ENCODE data around the gene ZNF341.

The ZNF341 gene

GRCh38 chr20:33769043-33769442, 37.2 kb downstream of the ZNF341 start:
- TF ChIP-seq EZH2phosphoT487 (IDR thresholded peaks at IDR 0.05; ENCODE audit: low read length), result no peak
- no peak for TF ChIP-seq CTCF (IDR thresholded peaks at IDR 0.05; ENCODE audit: low read length)
- no peak for TF ChIP-seq EZH2 (optimal IDR thresholded peaks at IDR 0.05; ENCODE audit: low read depth, low read length)
- peaks cover 14% of the 10 kb centered on the region for H3K4me1 ChIP-seq (ENCODE audit: low read length)
- no peak overlapping the region for H3K4me2 ChIP-seq (ENCODE audit: low read depth, low read length)
- no peaks in the 10 kb centered on the region for H3K9me2 ChIP-seq (replicated peaks; ENCODE audit: insufficient read depth, low read length)
- H3K4me3 ChIP-seq (ENCODE audit: low read length), result no peak overlapping the region
- no peak for DNase-seq
- H3K27me3 ChIP-seq (replicated peaks; ENCODE audit: insufficient read depth, low read length), result no peaks in the 10 kb centered on the region
- no peak overlapping the region for H3K27ac ChIP-seq (ENCODE audit: low read length)
- no peak overlapping the region for H3K9ac ChIP-seq (ENCODE audit: low read length)
- no peaks in the 10 kb centered on the region for H3K36me3 ChIP-seq (replicated peaks; ENCODE audit: insufficient read depth, low read length)
- H4K20me1 ChIP-seq (ENCODE audit: insufficient read depth, low read length), result no peaks in the 10 kb centered on the region
- H3K9me3 ChIP-seq (replicated peaks; ENCODE audit: insufficient read depth, low read length), result no peaks in the 10 kb centered on the region
- no peaks in the 10 kb centered on the region for H3K79me2 ChIP-seq (ENCODE audit: low read length)
- H3F3A ChIP-seq (ENCODE audit: insufficient read depth, low read length), result peaks cover 7% of the 10 kb centered on the region
- no peak overlapping the region for H2AFZ ChIP-seq (ENCODE audit: low read length)

GRCh38 chr20:33770005-33770404, 38.2 kb downstream of the ZNF341 start:
- H3K4me1 ChIP-seq (ENCODE audit: low read length), result peaks cover 23% of the 10 kb centered on the region
- no peaks in the 10 kb centered on the region for H4K20me1 ChIP-seq (ENCODE audit: insufficient read depth, low read length)
- no peak overlapping the region for H3K4me2 ChIP-seq (ENCODE audit: low read depth, low read length)
- no peaks in the 10 kb centered on the region for H3K79me2 ChIP-seq (ENCODE audit: low read length)
- TF ChIP-seq CTCF (IDR thresholded peaks at IDR 0.05; ENCODE audit: low read length) (no peak), EZH2 (optimal IDR thresholded peaks at IDR 0.05; ENCODE audit: low read depth, low read length) (no peak), EZH2phosphoT487 (IDR thresholded peaks at IDR 0.05; ENCODE audit: low read length) (no peak)
- no peak for DNase-seq
- no peak overlapping the region for H2AFZ ChIP-seq (ENCODE audit: low read length)
- H3K9me2 ChIP-seq (replicated peaks; ENCODE audit: insufficient read depth, low read length), result no peaks in the 10 kb centered on the region
- H3K27ac ChIP-seq (ENCODE audit: low read length), result no peak overlapping the region
- no peaks in the 10 kb centered on the region for H3K9me3 ChIP-seq (replicated peaks; ENCODE audit: insufficient read depth, low read length)
- H3F3A ChIP-seq (ENCODE audit: insufficient read depth, low read length), result peaks cover 17% of the 10 kb centered on the region
- no peak overlapping the region for H3K9ac ChIP-seq (ENCODE audit: low read length)
- H3K27me3 ChIP-seq (replicated peaks; ENCODE audit: insufficient read depth, low read length), result no peaks in the 10 kb centered on the region
- H3K4me3 ChIP-seq (ENCODE audit: low read length), result no peak overlapping the region
- no peaks in the 10 kb centered on the region for H3K36me3 ChIP-seq (replicated peaks; ENCODE audit: insufficient read depth, low read length)

- Histone ChIP-seq H2AFZ (ENCODE audit: low read length) (no peak overlapping the region), H3K79me2 (ENCODE audit: low read length) (no peaks in the 10 kb centered on the region), H3K27me3 (replicated peaks; ENCODE audit: insufficient read depth, low read length) (no peaks in the 10 kb centered on the region), H3K9me2 (replicated peaks; ENCODE audit: insufficient read depth, low read length) (no peaks in the 10 kb centered on the region), H3K4me1 (ENCODE audit: low read length) (peaks cover 23% of the 10 kb centered on the region), H3K27ac (ENCODE audit: low read length) (no peak overlapping the region), H3F3A (ENCODE audit: insufficient read depth, low read length) (peaks cover 17% of the 10 kb centered on the region), H3K36me3 (replicated peaks; ENCODE audit: insufficient read depth, low read length) (no peaks in the 10 kb centered on the region), H3K4me3 (ENCODE audit: low read length) (no peak overlapping the region), H3K9me3 (replicated peaks; ENCODE audit: insufficient read depth, low read length) (no peaks in the 10 kb centered on the region), H4K20me1 (ENCODE audit: insufficient read depth, low read length) (no peaks in the 10 kb centered on the region), H3K4me2 (ENCODE audit: low read depth, low read length) (no peak overlapping the region), H3K9ac (ENCODE audit: low read length) (no peak overlapping the region)
- no peak for DNase-seq
- no peak for TF ChIP-seq EZH2phosphoT487 (IDR thresholded peaks at IDR 0.05; ENCODE audit: low read length)
Measured at GRCh38 chr20:33771938-33772337, 40.1 kb downstream of the ZNF341 start.

DNA sequence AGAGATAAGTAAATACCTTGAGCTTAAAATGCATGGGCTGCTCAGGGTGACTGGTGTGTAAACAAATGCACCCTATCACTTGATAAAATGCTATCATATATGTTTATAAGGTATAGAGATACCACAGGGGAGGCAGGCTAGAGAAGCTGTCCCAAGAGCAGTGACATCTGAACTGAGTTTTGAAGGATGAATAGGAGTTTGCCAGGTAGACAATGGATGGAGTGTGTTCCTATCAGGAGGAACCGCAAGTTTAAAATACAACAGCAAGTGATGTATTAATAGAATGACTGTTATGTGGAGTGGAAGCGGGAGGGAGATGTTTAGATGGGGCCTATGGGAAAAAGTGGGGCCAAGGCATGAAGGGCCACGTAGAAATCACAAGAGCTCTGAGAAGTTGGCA, 40.6 kb downstream of the ZNF341 start:
- no peak overlapping the region for H3K9ac ChIP-seq (ENCODE audit: low read length)
- H3K36me3 ChIP-seq (replicated peaks; ENCODE audit: insufficient read depth, low read length), result no peaks in the 10 kb centered on the region
- H3K4me1 ChIP-seq (ENCODE audit: low read length), result peaks cover 23% of the 10 kb centered on the region
- H3K9me2 ChIP-seq (replicated peaks; ENCODE audit: insufficient read depth, low read length), result no peaks in the 10 kb centered on the region
- no peak overlapping the region for H3K27ac ChIP-seq (ENCODE audit: low read length)
- no peaks in the 10 kb centered on the region for H3K9me3 ChIP-seq (replicated peaks; ENCODE audit: insufficient read depth, low read length)
- no peaks in the 10 kb centered on the region for H3K27me3 ChIP-seq (replicated peaks; ENCODE audit: insufficient read depth, low read length)
- no peak for DNase-seq
- no peak overlapping the region for H3K4me3 ChIP-seq (ENCODE audit: low read length)
- TF ChIP-seq EZH2 (optimal IDR thresholded peaks at IDR 0.05; ENCODE audit: low read depth, low read length), result no peak
- no peak for TF ChIP-seq CTCF (IDR thresholded peaks at IDR 0.05; ENCODE audit: low read length)
- no peak for TF ChIP-seq EZH2phosphoT487 (IDR thresholded peaks at IDR 0.05; ENCODE audit: low read length)
- H3F3A ChIP-seq (ENCODE audit: insufficient read depth, low read length), result peaks cover 17% of the 10 kb centered on the region
- no peaks in the 10 kb centered on the region for H3K79me2 ChIP-seq (ENCODE audit: low read length)
- H3K4me2 ChIP-seq (ENCODE audit: low read depth, low read length), result no peak overlapping the region
- H2AFZ ChIP-seq (ENCODE audit: low read length), result no peak overlapping the region
- no peaks in the 10 kb centered on the region for H4K20me1 ChIP-seq (ENCODE audit: insufficient read depth, low read length)

Measured in MM.1S (cell line).